Transverse colon (tissue), 3 donors: ENCODE data around the gene ZFPM1.

ENCODE experiments used
- CTCF ChIP-seq, 5 experiments: fragments of 200-600 bp in 3 of 5; fragments of 450-650 bp in 2 of 5; sonication (generic) in 3 of 5; IDR thresholded peaks; 1 replicate in 2 of 5; 2 replicates in 3 of 5; pipeline ENCODE4 v1.5.1; 2016 to 2017; ENCODE audit warnings: antibody characterized with exemption in 5 of 5, inconsistent platforms in 3 of 5, mild to moderate bottlenecking in 2 of 5, moderate library complexity in 1 of 5
- POLR2A ChIP-seq: fragments of 450-650 bp; IDR thresholded peaks from one replicate; pipeline ENCODE4 v1.6.1; 2016; ENCODE audit warnings: antibody characterized with exemption, mild to moderate bottlenecking, moderate library complexity

GRCh38 chr16:88524973-88525662 is 72.0 kb downstream of the ZFPM1 start:
- TF ChIP-seq CTCF (IDR thresholded peaks at IDR 0.05) (no peak), POLR2A (no peak)
